ENCODE data around the gene RGS7.

RGS7 gene

GRCh38 chr1:241366196-241366595 lies 9.2 kb upstream of the RGS7 start:
- no peak overlapping the region for H3K4me3 ChIP-seq (ENCODE audit: low read length)
- no peaks in the 10 kb centered on the region for H3K9me3 ChIP-seq (ENCODE audit: insufficient read depth, low read depth, low read length)
- no peaks in the 10 kb centered on the region for H3K4me1 ChIP-seq (ENCODE audit: insufficient read depth, low read length)
- H3K9ac ChIP-seq (ENCODE audit: low read depth, low read length): no peak overlapping the region
- WGBS: 93% methylated on average over 4 of the region's 4 CpGs
- H3K27ac ChIP-seq (ENCODE audit: low read depth, low read length): no peak overlapping the region
- no peaks in the 10 kb centered on the region for H3K36me3 ChIP-seq (ENCODE audit: insufficient read depth, low read length)
- no peaks in the 10 kb centered on the region for H3K27me3 ChIP-seq (ENCODE audit: insufficient read depth, low read length)

- Histone ChIP-seq H3K36me3 (ENCODE audit: insufficient read depth, low read length) (no peaks in the 10 kb centered on the region), H3K4me3 (ENCODE audit: low read length) (no peak overlapping the region), H3K27ac (ENCODE audit: low read depth, low read length) (no peak overlapping the region), H3K9ac (ENCODE audit: low read depth, low read length) (no peak overlapping the region), H3K27me3 (ENCODE audit: insufficient read depth, low read length) (peaks cover 19% of the 10 kb centered on the region), H3K4me1 (ENCODE audit: insufficient read depth, low read length) (peaks cover 6% of the 10 kb centered on the region; the same call in 1 of the 2 replicates), H3K9me3 (ENCODE audit: insufficient read depth, low read depth, low read length) (no peaks in the 10 kb centered on the region)
- WGBS: 86% methylated on average over 4 of the region's 4 CpGs
Observed at GRCh38 chr1:241362350-241362749, 5.3 kb upstream of the RGS7 start.

- Histone ChIP-seq H3K4me1 (ENCODE audit: insufficient read depth, low read length) (peaks cover 6% of the 10 kb centered on the region; the same call in 1 of the 2 replicates), H3K27me3 (ENCODE audit: insufficient read depth, low read length) (peaks cover 53% of the 10 kb centered on the region), H3K4me3 (ENCODE audit: low read length) (peak overlapping the region; percentile 71), H3K9ac (ENCODE audit: low read depth, low read length) (peak overlapping the region; percentile 69), H3K9me3 (ENCODE audit: insufficient read depth, low read depth, low read length) (no peaks in the 10 kb centered on the region), H3K36me3 (ENCODE audit: insufficient read depth, low read length) (no peaks in the 10 kb centered on the region), H3K27ac (ENCODE audit: low read depth, low read length) (no peak overlapping the region)
- 18% methylated on average over 30 of the region's 33 CpGs for WGBS
Observed at GRCh38 chr1:241357366-241358340, 648 bp upstream of the RGS7 start.

DNA sequence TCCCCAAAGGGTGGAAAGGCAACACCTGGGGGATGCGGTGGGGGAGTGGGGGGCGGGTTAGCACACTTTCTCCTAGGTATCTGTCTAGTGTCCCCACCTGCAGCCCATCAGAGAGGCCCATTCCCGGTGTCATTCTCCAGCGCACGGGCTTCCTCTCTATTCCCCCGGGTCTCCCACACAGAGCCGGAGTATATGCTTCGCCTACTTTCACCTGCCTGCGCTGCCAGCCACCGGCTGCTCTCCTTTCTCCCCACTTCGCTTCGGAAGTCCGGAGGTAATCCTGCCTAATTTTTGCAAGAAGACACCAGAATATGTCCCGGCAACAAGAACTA lies 852 bp downstream of the RGS7 start:
- H3K9me3 ChIP-seq (ENCODE audit: insufficient read depth, low read depth, low read length): no peaks in the 10 kb centered on the region
- WGBS: 15% methylated on average over 14 of the region's 14 CpGs
- H3K27ac ChIP-seq (ENCODE audit: low read depth, low read length): no peak overlapping the region
- peaks cover 6% of the 10 kb centered on the region; the same call in 1 of the 2 replicates for H3K4me1 ChIP-seq (ENCODE audit: insufficient read depth, low read length)
- no peaks in the 10 kb centered on the region for H3K36me3 ChIP-seq (ENCODE audit: insufficient read depth, low read length)
- H3K9ac ChIP-seq (ENCODE audit: low read depth, low read length): peak overlapping the region; percentile 69; the same call in 1 of the 2 replicates
- H3K4me3 ChIP-seq (ENCODE audit: low read length): peak overlapping the region; percentile 71
- H3K27me3 ChIP-seq (ENCODE audit: insufficient read depth, low read length): peaks cover 53% of the 10 kb centered on the region

- no peaks in the 10 kb centered on the region for H3K9me3 ChIP-seq (ENCODE audit: insufficient read depth, low read depth, low read length)
- H3K27me3 ChIP-seq (ENCODE audit: insufficient read depth, low read length): peaks cover 53% of the 10 kb centered on the region
- H3K27ac ChIP-seq (ENCODE audit: low read depth, low read length): no peak overlapping the region
- H3K4me3 ChIP-seq (ENCODE audit: low read length): no peak overlapping the region
- WGBS: 87% methylated on average over 11 of the region's 11 CpGs
- H3K36me3 ChIP-seq (ENCODE audit: insufficient read depth, low read length): no peaks in the 10 kb centered on the region
- H3K9ac ChIP-seq (ENCODE audit: low read depth, low read length): no peak overlapping the region
- H3K4me1 ChIP-seq (ENCODE audit: insufficient read depth, low read length): peaks cover 6% of the 10 kb centered on the region; the same call in 1 of the 2 replicates
Observed at GRCh38 chr1:241355311-241356010, 1.5 kb downstream of the RGS7 start.

- 94% methylated on average over 2 of the region's 2 CpGs for WGBS
- Histone ChIP-seq H3K27me3 (ENCODE audit: insufficient read depth, low read length) (peaks cover 34% of the 10 kb centered on the region), H3K4me1 (ENCODE audit: insufficient read depth, low read length) (no peaks in the 10 kb centered on the region), H3K9ac (ENCODE audit: low read depth, low read length) (no peak overlapping the region), H3K4me3 (ENCODE audit: low read length) (no peak overlapping the region), H3K27ac (ENCODE audit: low read depth, low read length) (no peak overlapping the region), H3K36me3 (ENCODE audit: insufficient read depth, low read length) (no peaks in the 10 kb centered on the region), H3K9me3 (ENCODE audit: insufficient read depth, low read depth, low read length) (no peaks in the 10 kb centered on the region)
Observed at GRCh38 chr1:241352401-241352800, 4.6 kb downstream of the RGS7 start.

DNA sequence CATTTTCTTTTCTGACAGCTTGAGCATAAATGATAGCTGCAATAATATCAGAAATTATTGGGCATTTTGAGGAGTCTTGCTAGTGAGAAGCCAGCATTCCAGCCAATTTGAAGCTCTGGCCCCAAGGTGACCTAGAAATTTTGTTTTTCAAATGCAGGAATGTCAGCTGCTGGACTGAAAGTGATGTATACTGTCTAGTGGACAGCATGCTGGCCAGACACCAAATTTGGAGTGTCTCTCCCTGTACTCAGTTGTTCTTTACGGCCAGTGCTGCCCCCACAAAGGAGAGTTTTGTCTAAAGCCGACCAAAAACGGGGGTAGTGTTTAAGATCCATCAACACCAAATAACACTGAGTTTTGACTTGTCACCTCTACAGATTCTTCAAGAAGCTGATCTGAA lies 5.2 kb downstream of the RGS7 start:
- H3K27me3 ChIP-seq (ENCODE audit: insufficient read depth, low read length): peaks cover 29% of the 10 kb centered on the region
- no peaks in the 10 kb centered on the region for H3K36me3 ChIP-seq (ENCODE audit: insufficient read depth, low read length)
- no peak overlapping the region for H3K4me3 ChIP-seq (ENCODE audit: low read length)
- no peaks in the 10 kb centered on the region for H3K9me3 ChIP-seq (ENCODE audit: insufficient read depth, low read depth, low read length)
- H3K9ac ChIP-seq (ENCODE audit: low read depth, low read length): no peak overlapping the region
- no peak overlapping the region for H3K27ac ChIP-seq (ENCODE audit: low read depth, low read length)
- 90% methylated on average over 3 of the region's 3 CpGs for WGBS
- no peaks in the 10 kb centered on the region for H3K4me1 ChIP-seq (ENCODE audit: insufficient read depth, low read length)

- WGBS: 100% methylated on average over 1 of the region's 2 CpGs
- Histone ChIP-seq H3K4me3 (ENCODE audit: low read length) (no peak overlapping the region), H3K27ac (ENCODE audit: low read depth, low read length) (no peak overlapping the region), H3K9ac (ENCODE audit: low read depth, low read length) (no peak overlapping the region), H3K36me3 (ENCODE audit: insufficient read depth, low read length) (no peaks in the 10 kb centered on the region), H3K9me3 (ENCODE audit: insufficient read depth, low read depth, low read length) (no peaks in the 10 kb centered on the region), H3K27me3 (ENCODE audit: insufficient read depth, low read length) (no peaks in the 10 kb centered on the region), H3K4me1 (ENCODE audit: insufficient read depth, low read length) (no peaks in the 10 kb centered on the region)
Observed at GRCh38 chr1:241343956-241344355, 13.0 kb downstream of the RGS7 start.

DNA sequence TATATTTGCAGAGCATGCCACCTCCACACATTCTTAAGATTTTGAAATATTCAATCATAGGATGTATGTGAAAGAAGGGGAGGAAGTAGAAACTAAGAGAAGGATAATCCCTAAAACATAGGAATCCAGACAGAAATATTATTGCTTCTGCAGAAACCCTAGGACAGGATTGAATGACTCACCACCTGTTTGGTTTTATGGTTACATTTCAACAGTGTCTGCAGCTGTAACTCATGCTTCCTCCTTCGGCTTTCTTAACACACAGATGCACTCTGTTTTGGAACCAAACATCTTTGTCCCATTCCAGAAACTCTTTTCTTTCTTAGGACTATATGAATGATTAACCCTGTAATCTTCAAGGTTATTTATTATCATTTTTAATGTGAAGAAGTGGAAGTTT lies 20.7 kb downstream of the RGS7 start:
- 93% methylated on average over 1 of the region's 1 CpG for WGBS

GRCh38 chr1:241332987-241333386 lies 24.0 kb downstream of the RGS7 start:
- no peak overlapping the region for H3K4me3 ChIP-seq (ENCODE audit: low read length)
- no peaks in the 10 kb centered on the region for H3K27me3 ChIP-seq (ENCODE audit: insufficient read depth, low read length)
- H3K36me3 ChIP-seq (ENCODE audit: insufficient read depth, low read length): no peaks in the 10 kb centered on the region
- H3K9ac ChIP-seq (ENCODE audit: low read depth, low read length): no peak overlapping the region
- WGBS: 100% methylated on average over 2 of the region's 2 CpGs
- H3K9me3 ChIP-seq (ENCODE audit: insufficient read depth, low read depth, low read length): no peaks in the 10 kb centered on the region
- H3K4me1 ChIP-seq (ENCODE audit: insufficient read depth, low read length): no peaks in the 10 kb centered on the region
- H3K27ac ChIP-seq (ENCODE audit: low read depth, low read length): no peak overlapping the region

More for the DNA sequence above, 20.7 kb downstream of the RGS7 start:
- Histone ChIP-seq H3K9ac (ENCODE audit: low read depth, low read length) (no peak overlapping the region), H3K9me3 (ENCODE audit: insufficient read depth, low read depth, low read length) (no peaks in the 10 kb centered on the region), H3K27ac (ENCODE audit: low read depth, low read length) (no peak overlapping the region), H3K36me3 (ENCODE audit: insufficient read depth, low read length) (no peaks in the 10 kb centered on the region), H3K4me3 (ENCODE audit: low read length) (no peak overlapping the region), H3K27me3 (ENCODE audit: insufficient read depth, low read length) (no peaks in the 10 kb centered on the region), H3K4me1 (ENCODE audit: insufficient read depth, low read length) (no peaks in the 10 kb centered on the region)

GRCh38 chr1:241332037-241332409 lies 25.0 kb downstream of the RGS7 start:
- no peak overlapping the region for H3K4me3 ChIP-seq (ENCODE audit: low read length)
- no peaks in the 10 kb centered on the region for H3K36me3 ChIP-seq (ENCODE audit: insufficient read depth, low read length)
- H3K27me3 ChIP-seq (ENCODE audit: insufficient read depth, low read length): no peaks in the 10 kb centered on the region
- H3K9ac ChIP-seq (ENCODE audit: low read depth, low read length): no peak overlapping the region
- WGBS: 96% methylated on average over 4 of the region's 4 CpGs
- no peaks in the 10 kb centered on the region for H3K4me1 ChIP-seq (ENCODE audit: insufficient read depth, low read length)
- H3K27ac ChIP-seq (ENCODE audit: low read depth, low read length): no peak overlapping the region
- no peaks in the 10 kb centered on the region for H3K9me3 ChIP-seq (ENCODE audit: insufficient read depth, low read depth, low read length)
